ENCODE results near the gene EVA1A. TPM values are rescaled to one million over a fixed set of nuclear protein-coding genes. Genes with fewer than 3 reads are reported as not detected.

EVA1A gene
- polyA plus RNA-seq, 1 experiment: 41.0 TPM

DNA sequence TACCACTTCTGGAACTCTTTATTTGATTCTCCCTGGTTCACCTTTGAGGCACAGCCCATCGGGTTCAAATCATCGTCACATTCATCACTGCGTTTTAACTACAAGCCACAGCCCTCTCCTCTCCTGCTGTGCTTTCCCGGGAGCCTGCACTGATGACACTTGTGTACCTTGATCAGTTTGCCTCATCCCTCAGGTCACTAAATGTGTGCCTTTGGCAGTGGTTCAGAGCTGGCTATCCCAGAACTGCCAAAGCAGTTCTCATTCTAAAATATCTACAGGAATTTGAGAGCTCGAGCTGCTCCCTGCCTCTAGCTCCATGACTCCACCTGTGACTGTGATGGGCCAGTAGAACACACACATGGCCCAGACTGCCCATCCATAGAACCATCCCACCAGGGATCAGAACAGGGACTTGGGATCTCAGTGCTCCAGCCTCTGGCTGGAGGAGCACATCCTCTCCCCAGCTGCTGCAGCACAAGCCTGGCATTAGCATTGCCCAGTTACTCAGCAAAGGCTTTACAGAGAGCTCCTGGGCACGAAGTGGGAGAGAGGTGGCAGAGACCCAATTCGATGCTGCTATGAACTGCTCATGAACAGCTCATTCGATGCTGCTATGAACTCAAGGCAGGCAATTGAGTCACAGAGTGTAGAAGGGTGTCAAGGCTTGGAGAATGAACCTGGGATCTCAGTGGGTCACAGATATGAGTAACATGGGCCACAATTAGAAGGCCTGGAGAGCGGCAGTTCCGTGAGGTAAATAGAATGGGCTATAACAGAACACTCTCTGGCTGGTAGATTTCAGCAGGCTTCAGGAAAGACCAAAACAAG, 41.9 kb downstream of the EVA1A start:
- H3K27me3 ChIP-seq (ENCODE audit: control insufficient read depth, insufficient read depth, low read length): no peaks in the 10 kb centered on the region
- CTCF ChIA-PET: interaction anchor here (1.1 kb wide), 1 partner anchor 90 kb away, joined by 4 read pairs; no protein-coding TSS in a partner anchor
- TF ChIP-seq, protein P1, sequence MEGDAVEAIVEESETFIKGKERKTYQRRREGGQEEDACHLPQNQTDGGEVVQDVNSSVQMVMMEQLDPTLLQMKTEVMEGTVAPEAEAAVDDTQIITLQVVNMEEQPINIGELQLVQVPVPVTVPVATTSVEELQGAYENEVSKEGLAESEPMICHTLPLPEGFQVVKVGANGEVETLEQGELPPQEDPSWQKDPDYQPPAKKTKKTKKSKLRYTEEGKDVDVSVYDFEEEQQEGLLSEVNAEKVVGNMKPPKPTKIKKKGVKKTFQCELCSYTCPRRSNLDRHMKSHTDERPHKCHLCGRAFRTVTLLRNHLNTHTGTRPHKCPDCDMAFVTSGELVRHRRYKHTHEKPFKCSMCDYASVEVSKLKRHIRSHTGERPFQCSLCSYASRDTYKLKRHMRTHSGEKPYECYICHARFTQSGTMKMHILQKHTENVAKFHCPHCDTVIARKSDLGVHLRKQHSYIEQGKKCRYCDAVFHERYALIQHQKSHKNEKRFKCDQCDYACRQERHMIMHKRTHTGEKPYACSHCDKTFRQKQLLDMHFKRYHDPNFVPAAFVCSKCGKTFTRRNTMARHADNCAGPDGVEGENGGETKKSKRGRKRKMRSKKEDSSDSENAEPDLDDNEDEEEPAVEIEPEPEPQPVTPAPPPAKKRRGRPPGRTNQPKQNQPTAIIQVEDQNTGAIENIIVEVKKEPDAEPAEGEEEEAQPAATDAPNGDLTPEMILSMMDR (IDR thresholded peaks at IDR 0.05; ENCODE audit: insufficient read depth, low read depth, low read length): no peak
- DNase-seq (ENCODE audit: low read depth): no peak
- H3K36me3 ChIP-seq (ENCODE audit: control insufficient read depth, insufficient read depth, low read length): peaks cover 11% of the 10 kb centered on the region
- POLR2A ChIA-PET: no interaction called here
- H3K4me3 ChIP-seq (ENCODE audit: low read depth, low read length): no peak overlapping the region

DNA sequence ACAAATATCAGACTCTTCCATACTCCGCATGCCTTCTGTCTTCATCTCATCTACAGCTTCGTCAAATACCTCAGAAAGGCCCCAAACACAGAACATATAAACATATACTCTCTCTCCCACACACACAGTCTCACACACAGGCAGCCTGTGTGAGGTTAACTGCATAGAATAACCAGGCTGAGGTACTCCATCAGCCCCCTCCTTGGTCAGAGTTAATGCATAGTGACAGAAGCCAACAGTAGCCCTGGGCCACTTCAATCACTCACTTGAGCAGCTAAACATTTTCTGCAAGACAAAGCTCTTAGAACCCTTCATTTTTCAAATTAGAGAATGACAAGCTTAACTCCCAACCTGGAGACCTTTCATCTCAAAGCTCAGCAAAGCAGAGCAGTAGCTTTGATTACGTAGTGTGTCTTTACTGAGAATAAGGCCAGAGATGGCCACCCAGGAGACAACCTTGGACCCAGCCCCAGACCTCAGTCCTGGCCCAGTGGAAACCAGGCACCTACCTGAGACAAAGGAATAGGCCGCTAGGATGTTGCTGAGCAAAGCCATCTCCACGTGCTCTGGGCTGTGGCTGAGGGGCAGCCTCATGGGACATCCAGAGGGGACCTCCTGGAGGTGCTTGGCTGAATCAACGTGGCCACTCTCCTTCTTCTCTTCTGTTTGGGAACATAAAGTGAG, 43.0 kb downstream of the EVA1A start:
- no peak for DNase-seq (ENCODE audit: low read depth)
- no peak overlapping the region for H3K4me3 ChIP-seq (ENCODE audit: low read depth, low read length)
- H3K27me3 ChIP-seq (ENCODE audit: control insufficient read depth, insufficient read depth, low read length): no peaks in the 10 kb centered on the region
- ChIA-PET CTCF (no interaction called here), POLR2A (no interaction called here)
- TF ChIP-seq, protein P1 (IDR thresholded peaks at IDR 0.05; ENCODE audit: insufficient read depth, low read depth, low read length): no peak
- peaks cover 11% of the 10 kb centered on the region for H3K36me3 ChIP-seq (ENCODE audit: control insufficient read depth, insufficient read depth, low read length)

DNA sequence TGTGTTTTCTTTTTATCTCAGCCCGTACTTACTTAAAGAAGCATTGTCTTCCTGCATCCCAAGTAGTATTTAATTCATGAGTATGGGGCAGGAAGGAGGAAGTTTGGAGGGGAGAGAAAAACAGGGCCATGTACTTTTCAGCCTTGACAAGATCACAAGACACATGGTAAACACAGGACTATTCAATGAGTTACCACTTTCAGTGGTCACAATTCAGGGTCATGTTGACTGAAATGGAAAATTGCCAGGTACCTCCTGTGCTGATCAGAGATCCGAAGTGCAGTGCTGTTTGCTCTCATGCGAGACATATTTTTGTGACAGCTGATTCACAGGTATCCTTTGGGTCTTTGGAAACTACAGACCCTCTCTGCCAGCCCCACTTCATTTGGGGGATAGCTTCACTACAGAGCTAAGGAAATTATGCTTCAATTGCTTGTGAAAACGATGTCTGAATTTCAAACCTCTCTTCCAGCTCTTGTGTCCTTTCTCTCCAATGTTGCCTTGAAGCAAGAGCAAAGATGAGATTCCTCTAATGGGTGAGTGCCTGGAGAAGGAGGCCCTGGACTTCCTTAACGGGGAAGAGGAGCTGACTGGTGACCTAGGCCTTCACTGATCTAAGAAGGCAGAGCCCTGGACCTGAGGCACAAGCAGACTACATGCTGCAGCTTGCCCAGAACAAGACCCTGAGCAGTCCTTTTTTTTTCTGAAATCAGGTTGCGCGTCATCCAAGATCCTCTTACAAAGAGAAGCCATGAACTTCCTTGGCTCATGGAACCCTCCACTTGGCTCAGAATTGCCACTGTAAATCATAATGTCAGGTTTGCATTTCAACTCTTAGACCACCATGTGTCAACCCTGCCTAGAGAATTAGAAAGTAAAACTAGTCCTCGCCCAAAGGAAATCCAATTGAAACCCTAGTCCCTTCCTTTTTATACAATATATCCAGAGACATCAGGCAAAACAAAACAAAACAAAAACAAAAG, 44.1 kb downstream of the EVA1A start:
- ChIA-PET CTCF (interaction anchor here (1.3 kb wide), 1 partner anchor 44 kb away, joined by 3 read pairs; the partner anchor contains the start of gene EVA1A), POLR2A (no interaction called here)
- Histone ChIP-seq H3K4me3 (ENCODE audit: low read depth, low read length) (no peak overlapping the region), H3K36me3 (ENCODE audit: control insufficient read depth, insufficient read depth, low read length) (peaks cover 13% of the 10 kb centered on the region), H3K27me3 (ENCODE audit: control insufficient read depth, insufficient read depth, low read length) (no peaks in the 10 kb centered on the region)
- DNase-seq (ENCODE audit: low read depth): no peak
- TF ChIP-seq, protein P1 (IDR thresholded peaks at IDR 0.05; ENCODE audit: insufficient read depth, low read depth, low read length): no peak

DNA sequence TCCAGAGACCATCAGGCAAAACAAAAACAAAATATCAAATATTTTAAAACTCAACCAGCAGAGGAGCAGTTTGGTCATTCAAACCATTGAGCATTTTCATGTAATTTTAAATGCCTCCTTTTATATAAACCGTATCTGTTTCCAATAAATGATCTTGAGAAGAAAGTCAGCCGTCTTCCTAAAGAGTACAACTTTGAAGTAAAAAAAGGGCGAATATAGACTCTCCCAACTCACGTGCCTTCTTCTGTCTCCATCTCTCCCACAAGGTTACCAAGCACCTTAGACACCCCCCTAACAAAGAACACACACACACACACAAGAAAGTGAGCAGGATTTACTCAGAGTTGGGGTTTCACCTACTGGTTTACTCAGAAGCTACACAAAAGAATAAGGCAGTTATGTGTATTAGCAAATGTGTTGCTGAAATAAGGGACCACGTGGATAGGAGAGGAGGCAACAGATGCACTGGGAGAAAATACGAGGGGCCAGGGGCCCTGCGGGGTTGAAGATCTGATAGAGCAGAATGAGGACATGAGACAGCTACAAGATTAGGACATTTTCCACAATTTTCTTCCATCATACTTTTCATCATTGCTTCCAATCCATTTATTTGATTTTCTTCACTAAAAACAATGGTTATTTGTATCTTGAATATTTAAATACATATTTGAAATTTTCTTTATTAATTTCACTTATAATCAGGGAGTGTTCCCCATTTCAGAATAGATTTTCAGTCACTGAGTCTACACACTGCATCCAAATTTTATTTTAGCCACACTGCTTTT, 45.0 kb downstream of the EVA1A start:
- H3K36me3 ChIP-seq (ENCODE audit: control insufficient read depth, insufficient read depth, low read length): peaks cover 13% of the 10 kb centered on the region
- ChIA-PET POLR2A (no interaction called here), CTCF (interaction anchor here (1.3 kb wide), 1 partner anchor 45 kb away, joined by 3 read pairs; the partner anchor contains the start of gene EVA1A)
- no peaks in the 10 kb centered on the region for H3K27me3 ChIP-seq (ENCODE audit: control insufficient read depth, insufficient read depth, low read length)
- DNase-seq (ENCODE audit: low read depth): no peak
- no peak overlapping the region for H3K4me3 ChIP-seq (ENCODE audit: low read depth, low read length)
- TF ChIP-seq, protein P1 (IDR thresholded peaks at IDR 0.05; ENCODE audit: insufficient read depth, low read depth, low read length): no peak

Measured in BJ (cell line).